GM19468 (cell line): ENCODE measurements around the gene TRMT1.

ENCODE experiments used
- ATAC-seq: cut with Tn5 transposase; IDR thresholded peaks from one replicate; pipeline ENCODE4 v1.9.1; 2021; ENCODE audit warnings: mild to moderate bottlenecking, moderate library complexity, moderate number of reproducible peaks; ENCODE audit not compliant: unreplicated experiment; ENCODE audit errors: extremely low read depth

TRMT1 gene

DNA sequence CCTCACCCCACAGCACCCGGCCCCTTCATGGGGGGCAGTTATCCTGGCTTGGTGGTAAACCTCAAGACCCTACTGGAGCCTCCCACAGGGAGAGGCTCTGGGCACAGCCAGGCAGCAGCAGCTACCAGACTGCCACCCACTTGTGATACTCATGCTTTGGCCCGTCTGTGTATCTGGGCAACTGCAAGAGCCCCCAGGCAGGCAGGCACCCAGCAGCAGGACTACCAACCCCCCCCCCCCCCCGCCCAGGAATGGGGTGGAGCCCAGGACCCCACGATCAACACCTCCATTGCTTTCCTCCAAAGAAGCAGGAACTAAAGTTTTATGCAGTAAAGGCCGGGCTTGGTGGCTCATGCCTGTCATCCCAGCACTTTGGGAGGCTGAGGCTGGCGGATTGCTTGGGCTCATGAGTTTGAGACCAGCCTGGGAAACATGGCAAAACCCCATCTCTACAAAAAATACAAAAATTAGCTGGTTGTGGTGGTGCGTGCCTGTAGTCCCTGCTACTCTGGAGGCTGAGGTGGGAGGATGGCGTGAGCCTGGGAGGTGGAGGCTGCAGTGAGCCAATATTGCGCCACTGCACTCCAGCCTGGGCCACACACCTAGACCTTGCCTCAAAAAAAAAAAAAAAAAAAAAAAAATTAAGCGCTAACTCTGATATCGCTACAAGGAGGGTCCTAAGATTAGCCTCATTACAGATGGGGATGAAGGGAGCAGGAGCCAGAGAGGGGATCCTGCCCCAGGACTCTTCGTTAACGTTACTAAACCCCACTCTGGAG is 12.8 kb downstream of the TRMT1 start:
- ATAC-seq: no peak

DNA sequence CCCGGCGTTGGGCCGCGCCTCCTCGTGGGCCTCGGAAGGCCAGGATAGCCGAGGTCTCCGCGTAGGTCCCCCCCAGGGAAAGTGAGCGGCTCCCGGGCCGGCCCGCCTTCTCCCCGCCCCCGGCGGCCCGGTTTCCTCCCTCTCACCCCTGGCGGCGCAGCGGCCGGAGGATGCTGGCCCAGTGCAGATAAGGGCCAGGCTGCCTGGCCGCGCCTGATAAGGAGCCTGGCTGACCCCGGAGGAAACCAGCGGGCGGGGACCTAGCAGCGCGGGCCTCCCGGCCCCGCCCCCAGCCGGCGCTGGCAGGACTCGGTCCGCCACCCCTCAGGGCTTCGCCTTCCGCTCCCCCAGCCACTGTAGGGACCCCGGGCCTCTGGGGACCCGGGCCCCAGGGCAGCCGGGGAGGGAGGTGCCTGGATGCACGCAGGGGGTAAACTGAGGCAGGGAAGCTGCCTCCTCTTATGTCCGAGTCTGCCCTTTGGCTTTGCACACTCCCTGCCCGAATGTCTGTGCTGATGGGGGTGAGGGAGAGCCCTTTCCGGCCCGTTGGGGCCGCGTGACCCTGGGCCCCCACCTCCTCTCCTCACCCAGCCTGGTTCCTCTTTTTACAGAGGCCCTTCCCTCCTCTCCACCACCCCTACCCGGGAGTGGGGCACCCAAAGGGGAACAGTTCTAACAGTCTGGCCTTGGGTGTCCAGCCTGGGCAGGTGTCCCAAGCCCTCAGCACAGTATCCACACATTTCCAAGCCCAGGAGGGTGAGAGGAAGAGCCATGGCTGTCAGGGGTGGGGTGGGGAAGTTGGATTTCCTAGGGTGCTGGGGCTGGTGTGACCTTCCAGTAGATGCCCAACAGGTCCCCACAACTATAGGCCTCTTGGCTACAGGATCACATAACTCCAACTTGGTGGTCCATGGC is 13.6 kb downstream of the TRMT1 start, which contains the start of gene LYL1:
Gene LYL1, minus strand, starts transcription at position 193 of the 915 bp plus-strand sequence. CDS start 1,687 bp downstream, outside the sequence.
- no peak for ATAC-seq

DNA sequence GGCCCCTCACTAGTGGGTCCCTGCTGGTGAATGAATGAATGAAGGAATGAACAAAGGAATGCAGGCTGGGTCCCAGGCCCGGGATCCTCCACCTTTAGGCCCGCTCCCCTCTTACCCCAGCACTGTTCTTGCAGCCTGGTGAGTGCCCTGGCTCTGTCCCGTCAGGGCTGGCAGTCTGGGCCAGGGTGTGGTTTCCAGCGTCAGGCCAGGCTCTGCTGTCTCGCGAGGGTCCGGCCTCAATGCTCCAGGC is 14.2 kb downstream of the TRMT1 start:
- no peak for ATAC-seq

DNA sequence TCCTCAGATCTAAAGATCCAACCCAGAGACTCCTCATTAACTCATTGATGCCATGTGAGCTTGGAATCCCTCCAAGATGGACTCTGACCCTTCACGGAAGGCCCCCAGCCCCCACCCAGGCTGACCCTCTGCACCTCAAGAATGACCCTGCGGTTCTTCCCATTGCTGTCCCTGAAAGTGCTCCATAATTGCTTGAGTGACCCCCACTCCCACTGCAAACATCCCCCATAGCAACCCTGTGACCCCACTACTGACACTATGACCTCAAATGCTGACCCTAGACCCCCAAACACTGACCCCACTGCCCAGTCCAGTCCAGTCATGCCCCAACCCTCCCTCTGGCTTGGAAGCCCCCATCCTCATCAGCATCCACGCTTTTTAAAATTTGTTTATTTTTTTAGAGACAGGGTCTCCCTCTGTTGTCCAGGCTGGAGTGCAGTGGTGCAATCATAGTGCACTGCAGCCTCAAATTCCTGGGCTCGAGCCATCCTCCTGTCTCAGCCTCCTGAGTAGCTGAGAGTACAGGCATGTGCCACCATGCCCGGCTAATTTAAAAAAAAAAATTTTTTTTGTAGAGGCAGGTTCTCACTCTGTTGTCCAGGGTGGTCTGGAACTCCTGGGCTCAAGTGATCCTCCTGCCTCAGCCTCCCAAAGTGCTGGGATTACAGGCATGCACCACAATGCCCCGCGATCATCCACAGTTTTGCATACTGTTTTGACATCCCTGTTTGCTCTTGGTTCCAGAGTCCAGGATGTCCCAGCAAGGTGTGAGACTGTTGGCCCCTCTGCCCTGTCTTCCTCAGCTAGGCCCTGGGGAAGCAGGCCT is 14.7 kb downstream of the TRMT1 start:
- no peak for ATAC-seq

DNA sequence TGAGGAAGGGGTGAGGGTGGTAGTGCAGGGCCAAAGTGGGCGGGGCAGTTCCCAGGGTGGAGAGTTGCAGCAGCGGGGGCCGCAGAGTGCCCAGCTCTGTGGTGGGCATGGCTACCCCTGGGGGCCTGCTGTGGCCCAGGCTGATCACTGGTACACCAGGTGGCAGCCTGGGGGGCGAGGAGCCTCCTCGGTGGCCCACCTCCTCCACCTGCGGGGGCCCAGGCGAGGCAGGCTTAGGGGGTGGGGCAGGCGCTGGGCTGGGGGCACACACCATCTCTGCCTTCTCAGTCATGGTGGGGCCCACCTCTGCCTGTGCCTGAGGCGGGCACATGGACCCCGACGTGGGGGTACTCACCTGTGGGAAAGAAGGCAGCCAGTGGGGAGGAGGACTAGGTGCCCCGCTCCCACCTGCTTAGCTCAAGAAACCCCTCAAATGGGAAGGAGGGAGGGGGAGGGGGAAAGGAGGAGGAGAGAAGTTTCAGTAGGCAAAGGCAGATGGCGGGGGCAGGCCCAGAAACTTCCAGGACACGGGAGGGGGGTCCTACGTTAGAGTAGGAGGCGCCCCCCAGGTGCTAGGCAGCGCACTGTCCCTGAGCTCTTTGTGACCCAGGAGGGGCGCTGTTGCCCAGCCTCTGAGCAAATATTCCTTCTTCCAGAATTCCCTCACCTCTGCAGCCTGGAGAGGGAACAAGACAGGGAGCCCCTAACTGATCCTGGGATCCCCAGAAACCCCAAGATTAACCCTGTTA is 15.5 kb downstream of the TRMT1 start:
- ATAC-seq: no peak

DNA sequence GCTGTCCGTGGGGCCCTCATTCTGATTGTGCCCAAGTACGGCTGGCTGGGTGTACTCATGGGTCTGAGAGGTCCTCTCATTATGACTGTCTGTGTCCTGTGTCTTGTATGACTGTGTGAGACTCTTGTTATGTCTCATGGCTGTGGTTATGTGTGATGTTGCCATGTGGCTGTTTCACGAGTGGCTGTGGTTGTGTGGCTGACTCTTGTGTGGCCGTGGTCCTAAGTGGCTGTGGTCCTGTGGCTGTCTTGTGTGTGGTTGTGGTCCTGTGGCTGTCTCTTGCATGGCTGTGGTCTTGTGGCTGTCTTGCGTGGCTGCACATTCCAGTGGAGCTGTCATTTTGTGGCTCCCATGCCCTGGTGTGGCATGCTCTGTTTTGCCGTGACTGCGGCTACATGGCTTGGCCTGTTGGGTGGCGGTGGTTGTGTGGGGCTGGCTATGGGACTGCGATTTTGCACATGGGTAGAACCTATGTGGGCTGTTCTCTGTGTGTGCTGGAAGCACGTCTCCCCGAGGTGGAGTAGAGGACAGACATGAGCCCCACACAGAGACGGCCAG is 16.4 kb downstream of the TRMT1 start:
- ATAC-seq: no peak

DNA sequence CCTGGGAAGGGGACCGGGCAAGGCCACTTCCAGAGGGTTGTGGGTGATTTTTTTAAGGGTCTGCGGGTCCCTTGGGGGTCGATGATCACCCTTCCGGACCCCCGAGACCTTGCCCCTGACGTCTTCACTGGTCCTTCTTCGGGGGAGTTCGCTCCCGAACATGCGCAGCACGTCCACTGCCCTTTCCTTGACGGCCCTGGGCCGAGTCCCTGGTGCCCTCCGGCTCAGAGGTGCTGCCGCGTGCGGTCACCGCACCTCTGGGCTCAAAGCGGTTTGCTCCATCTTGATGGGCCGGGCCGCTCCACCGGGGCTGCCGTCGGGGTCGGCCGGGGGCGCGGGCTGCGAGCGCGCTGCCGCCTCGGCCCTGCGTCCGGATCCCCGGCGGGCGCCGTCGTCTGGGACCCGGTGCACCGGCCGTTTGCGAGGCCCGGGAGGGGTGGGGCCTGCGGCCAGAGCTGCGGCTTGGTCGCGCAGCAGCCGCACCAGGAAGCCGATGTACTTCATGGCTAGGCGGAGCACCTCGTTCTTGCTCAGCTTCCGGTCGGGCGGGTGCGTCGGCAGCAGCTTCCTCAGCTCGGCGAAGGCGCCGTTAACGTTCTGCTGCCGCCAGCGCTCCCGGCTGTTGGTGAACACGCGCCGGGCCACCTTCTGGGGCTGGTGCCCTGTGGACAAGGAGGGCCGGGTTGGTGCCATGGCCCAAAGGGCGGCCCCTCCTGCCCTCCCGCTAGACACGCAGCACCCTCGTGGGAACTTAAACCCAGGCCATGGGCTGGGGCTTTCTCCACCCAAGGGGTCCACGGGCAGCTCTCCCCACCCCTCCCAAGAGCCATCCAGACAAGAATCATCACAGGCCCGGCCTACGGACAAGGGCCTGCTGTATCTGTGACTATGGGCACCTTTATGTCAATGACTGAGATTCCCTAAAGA is 17.2 kb downstream of the TRMT1 start:
- ATAC-seq: no peak

DNA sequence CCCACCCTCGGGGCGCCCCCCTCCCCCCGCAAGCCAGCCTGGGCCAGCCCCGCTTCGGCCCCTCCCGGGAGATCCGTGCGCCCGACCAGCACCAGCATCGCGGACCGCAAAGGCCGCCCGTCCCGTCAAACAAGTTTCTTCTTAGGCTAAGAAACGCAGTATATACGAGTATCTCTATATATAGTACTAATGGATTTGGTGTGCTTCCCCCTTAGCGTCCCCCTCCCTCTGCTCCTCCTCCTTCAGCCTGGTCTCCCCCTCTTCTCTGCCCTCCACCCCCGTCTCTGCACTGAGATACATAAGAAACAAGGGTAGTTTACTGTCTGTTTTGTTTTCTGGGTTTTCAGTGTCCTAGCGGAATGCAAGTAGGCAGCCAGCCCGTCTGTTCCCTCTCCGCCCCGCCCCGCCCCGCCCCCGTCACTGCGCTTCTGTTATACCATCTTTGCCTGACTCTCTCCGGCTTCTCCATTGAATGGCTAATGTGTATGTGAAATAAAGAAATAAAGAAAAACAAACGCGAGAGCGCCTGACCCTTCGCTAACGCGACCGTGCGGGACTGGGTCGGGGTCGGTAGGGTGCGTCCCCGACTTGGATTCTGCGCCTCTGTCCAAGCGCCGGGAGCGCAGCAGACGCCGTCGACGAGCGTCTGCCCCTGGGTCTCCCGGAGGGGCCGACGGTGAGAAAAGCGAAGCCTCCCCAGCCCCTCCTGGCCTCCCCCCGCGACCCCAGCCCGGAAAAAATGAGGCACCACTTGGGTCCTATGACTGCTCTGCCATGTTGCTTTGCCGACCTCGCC is 18.1 kb downstream of the TRMT1 start:
- ATAC-seq: no peak

DNA sequence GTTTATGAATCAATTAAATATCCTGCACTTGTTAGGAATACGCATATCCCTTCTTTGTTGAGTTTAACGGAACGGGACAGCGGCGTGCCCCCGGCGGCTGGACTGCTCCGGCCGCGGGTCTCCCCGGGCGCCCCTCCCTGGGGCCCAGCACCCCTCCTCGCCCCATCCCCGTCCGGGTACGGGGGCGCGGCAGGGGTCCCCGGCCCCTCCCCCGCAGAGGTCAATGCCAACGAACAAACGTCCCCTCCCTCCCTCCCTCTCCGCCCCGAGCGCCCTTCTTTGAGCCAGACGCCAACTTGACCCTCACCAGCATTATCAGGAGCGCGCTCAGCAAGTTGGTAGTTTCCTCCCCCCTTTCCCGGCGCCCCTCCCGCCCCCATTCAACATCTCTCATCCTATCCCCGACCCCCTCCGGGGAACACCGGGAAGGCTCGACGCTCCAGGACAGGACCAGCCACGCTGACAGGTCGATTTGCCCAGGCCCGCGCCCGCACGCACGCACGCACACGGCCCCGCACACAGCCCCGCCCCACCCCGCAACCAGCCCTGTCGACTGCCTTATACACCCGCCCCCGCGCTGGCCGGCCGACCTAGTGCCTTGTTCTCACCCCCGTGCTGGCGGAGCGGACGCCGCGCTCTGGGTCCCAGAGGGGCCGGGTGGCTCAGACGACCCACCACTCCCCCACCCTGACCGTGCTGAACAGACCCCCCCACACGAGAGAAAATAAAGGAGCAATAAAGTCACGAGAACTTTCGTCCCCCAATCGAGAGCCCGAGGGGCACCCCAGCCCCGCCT is 18.9 kb downstream of the TRMT1 start:
- no peak for ATAC-seq

DNA sequence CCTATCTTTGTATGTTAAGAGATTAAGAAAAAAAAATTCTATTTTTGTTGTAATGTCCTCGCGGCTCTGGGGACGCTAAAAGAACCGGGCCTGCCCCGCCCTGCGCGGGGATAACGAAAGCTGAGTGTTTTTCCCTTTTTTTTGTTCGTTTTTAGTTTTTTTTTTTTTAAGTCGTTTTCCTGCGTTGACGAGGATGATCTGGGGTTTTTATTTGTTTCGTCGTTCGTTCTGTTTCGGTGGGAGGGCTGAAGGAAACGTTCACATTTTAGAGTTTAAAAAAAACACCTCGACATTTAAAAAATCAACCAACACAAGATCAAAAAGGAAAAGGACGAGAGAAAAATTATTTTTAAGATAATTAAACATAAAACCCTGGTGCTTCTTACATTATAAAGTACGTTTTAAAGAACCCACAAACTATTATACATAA is 19.5 kb downstream of the TRMT1 start:
- no peak for ATAC-seq

DNA sequence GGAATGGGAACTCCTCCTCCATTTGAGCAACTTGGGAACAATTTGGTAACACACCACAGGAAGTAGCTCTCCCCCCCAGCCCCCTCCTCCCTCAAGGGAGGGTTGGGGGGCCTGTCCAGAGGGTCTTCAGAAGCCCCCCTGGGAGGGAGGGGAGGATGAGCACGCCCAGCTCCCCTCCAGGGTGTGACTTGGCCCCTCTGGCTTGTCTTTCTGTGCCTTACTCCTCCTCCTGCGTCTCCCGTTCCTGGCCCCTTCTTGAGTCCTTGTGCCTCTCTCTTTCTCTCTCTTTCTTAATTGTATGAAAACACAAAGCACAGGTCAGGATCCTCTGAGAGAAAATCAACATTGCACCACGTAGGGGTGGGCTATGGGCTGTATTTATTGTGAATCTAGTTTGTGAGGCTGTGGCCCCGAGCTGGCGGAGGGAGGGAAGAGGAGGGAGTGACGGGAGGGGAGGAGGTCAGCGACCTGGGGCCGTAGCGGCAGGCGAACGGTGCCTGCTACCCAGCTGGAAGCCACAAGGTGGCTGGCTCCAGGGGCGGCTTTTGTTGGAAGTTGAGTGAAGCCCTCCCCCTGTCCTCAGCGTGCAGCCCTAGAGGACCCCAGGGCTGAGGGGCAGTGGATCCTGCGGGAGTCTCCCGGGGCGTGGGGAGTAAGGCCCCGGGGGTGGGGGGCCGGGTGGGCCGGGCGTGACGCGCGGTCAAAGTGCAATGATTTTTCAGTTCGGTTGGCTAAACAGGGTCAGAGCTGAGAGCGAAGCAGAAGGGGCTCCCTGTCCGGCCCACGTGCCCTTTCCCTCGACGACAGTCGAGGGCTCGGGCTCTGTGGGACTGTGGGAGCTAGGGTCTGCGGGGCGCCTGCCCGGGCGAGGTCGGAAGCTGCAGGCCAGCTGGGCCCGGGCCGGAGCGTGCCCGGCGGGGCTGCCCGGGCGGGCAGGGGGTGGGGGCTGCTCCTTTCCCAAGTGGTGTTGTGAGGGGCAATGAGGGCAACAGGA is 20.3 kb downstream of the TRMT1 start:
- ATAC-seq: no peak

DNA sequence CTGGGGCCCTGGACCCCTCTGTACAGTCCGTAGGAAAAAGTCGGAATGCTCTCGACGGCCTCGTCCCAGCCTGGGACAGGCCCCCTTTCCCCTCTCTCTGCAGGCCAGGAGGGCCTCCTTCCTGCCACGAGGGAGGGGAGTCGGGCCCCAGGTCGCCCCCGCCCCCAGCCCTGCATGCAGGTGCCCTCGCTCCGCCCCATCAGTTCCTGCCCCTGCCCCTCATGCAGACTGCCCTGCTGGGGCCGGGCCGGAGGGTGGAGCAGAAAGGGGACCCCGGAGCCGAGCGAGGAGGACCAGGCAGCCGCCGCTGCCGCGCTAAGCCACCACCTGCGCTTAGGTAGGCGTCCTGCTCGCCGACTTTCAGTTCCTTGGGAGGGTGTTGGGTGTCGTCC is 21.2 kb downstream of the TRMT1 start:
- no peak for ATAC-seq

DNA sequence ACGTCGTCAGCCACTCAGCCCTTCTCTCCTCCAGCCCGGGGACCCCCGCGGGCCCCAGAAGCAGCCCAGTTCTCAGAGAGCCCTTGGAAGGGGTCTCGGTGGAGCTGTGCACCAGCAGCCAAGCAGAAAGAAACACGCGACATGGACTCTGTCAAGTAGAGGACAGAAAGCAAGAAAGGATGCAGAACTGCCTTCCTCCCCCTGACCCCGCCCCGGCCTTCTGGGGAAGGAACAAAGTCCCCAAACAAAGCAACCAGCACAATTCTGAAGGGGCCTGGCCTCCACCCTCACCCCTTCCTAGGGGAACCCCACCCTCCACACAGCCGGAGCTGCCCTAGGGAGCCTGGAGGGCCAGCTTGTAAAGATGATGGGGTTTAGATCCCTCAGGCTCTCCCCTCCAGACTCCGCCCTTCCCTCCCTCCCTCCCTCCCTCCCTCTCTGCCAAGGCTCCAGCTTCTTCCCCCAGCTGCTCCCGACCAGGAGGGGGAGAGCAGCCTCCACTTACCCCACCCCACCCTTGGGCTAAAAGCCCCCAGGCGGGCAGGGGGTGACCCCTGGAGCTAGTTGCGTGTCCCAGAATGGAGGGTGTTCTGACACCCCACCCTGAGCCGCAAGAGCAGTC is 21.7 kb downstream of the TRMT1 start:
- no peak for ATAC-seq

DNA sequence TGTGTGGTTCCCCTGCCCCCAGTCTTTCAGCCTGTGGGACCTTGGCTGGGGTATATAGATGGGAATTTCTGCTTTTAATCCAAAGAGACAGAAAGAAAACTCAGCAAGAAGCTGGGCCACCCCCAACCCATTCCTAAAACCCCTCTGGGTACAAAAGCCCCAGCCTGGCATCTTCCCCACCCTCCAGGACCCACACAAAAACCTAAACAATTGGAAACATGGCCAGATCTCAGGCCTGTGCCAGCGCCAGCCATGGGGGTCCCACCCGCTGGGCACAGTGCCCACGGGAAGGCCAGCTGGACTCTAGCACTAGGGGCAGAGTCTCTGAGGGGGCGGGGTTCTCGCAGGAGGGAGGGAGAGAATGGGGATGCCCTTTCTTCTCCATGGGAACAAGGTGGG is 22.4 kb downstream of the TRMT1 start:
- no peak for ATAC-seq

DNA sequence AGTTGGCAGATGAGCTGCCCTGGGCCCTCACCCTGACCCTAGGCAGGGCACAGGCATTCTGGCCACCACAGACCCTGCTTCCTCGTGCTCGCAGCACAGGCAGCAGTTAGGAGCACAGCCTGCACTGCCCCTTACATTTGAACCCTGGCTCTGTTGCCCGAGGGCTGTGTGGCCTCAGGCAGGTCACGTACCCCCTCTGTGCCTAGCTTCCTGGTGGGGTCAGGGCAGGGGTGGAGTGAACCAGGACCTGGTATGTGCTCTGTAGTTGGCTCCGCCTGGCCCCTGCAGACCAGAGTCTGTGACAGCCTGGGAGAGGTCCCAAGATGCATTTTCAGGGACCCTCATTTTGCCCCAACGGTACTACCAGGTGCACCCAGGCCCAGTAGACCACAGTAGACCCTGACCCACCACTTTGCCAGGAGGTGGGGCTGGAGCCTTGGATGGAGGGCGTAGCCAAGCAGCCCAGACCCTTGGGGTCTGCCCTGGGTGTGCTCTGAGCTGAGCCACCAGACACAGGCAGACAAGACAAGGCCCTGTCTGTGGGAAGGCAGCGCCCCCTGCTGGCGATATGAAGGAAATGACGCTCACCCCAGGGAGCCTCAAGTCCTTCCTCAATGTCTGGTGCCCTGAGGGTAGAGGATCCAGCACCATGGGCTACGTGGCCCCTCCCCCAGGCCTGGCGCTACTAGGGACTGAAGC is 23.0 kb downstream of the TRMT1 start:
- no peak for ATAC-seq
